Measurements from ENCODE around the gene LMAN2L. TPM values are rescaled to one million over a fixed set of nuclear protein-coding genes. Genes with fewer than 3 reads are reported as not detected.

LMAN2L gene
- total RNA-seq, 1 experiment from 2014 or later, result 32.6 TPM

DNA sequence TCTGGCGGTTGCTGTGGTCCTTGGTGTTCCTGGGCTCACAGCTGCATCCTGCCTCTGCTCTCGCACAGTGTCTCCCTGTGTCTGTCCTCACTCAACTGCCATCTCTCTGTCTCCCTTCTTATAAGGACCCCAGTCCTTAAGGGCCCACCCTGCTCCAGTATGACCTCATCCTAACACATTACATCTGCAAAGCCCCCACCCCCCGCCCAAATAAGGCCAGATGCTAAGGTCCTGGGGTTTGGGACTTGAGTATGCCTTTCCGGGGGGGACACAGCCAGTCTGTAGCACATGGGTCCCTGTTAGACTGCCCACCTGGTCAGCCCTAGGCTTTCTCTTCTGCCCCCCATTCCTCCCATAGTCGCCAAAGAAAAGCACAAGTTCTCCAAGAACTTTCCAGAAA is 56.6 kb downstream of the LMAN2L start:
- Mint-ChIP-seq H3K4me1 (ENCODE audit: low read depth, unreplicated experiment) (peaks cover 12% of the 10 kb centered on the region), H3K36me3 (ENCODE audit: insufficient read depth, unreplicated experiment) (no peaks in the 10 kb centered on the region), H3K27me3 (ENCODE audit: unreplicated experiment) (peaks cover 34% of the 10 kb centered on the region), H3K27ac (ENCODE audit: unreplicated experiment) (no peak overlapping the region), H3K4me3 (ENCODE audit: low read depth, unreplicated experiment) (no peak overlapping the region), H3K9me3 (ENCODE audit: low read depth, unreplicated experiment) (no peaks in the 10 kb centered on the region)
- TF ChIP-seq, protein P1, sequence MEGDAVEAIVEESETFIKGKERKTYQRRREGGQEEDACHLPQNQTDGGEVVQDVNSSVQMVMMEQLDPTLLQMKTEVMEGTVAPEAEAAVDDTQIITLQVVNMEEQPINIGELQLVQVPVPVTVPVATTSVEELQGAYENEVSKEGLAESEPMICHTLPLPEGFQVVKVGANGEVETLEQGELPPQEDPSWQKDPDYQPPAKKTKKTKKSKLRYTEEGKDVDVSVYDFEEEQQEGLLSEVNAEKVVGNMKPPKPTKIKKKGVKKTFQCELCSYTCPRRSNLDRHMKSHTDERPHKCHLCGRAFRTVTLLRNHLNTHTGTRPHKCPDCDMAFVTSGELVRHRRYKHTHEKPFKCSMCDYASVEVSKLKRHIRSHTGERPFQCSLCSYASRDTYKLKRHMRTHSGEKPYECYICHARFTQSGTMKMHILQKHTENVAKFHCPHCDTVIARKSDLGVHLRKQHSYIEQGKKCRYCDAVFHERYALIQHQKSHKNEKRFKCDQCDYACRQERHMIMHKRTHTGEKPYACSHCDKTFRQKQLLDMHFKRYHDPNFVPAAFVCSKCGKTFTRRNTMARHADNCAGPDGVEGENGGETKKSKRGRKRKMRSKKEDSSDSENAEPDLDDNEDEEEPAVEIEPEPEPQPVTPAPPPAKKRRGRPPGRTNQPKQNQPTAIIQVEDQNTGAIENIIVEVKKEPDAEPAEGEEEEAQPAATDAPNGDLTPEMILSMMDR (IDR thresholded peaks at IDR 0.05; ENCODE audit: unreplicated experiment), result no peak
- no peak for DNase-seq
- BruUV-seq (replicated peaks), result no TSS peak
- CTCF ChIA-PET, result interaction anchor here (0.7 kb wide), 1 partner anchor 12 kb away, joined by 3 read pairs; no protein-coding TSS in a partner anchor
- intact Hi-C loops (cut with micrococcal nuclease; ENCODE audit: unreplicated experiment), result no loop called here

DNA sequence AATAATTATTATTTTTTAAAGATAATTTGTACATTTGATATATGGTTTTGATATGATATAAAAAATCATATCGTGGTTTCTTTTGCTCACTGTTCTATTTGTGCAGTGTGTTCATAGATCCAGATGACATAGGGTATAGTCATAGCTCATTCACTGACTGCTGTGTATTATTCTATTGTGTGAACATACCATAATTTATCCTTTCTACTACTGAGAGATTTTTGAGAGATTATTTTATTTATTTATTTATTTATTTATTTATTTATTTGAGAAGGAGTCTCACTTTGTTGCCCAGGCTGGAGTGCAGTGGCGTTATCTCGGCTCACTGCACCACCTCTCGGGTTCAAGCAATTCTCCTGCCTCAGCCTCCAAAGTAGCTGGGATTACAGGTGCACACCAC is 58.3 kb downstream of the LMAN2L start:
- DNase-seq, result no peak
- Mint-ChIP-seq H3K9me3 (ENCODE audit: low read depth, unreplicated experiment) (no peaks in the 10 kb centered on the region), H3K4me1 (ENCODE audit: low read depth, unreplicated experiment) (peaks cover 12% of the 10 kb centered on the region), H3K27me3 (ENCODE audit: unreplicated experiment) (peaks cover 34% of the 10 kb centered on the region), H3K27ac (ENCODE audit: unreplicated experiment) (no peak overlapping the region), H3K4me3 (ENCODE audit: low read depth, unreplicated experiment) (no peak overlapping the region), H3K36me3 (ENCODE audit: insufficient read depth, unreplicated experiment) (no peaks in the 10 kb centered on the region)
- no TSS peak for BruUV-seq (replicated peaks)
- intact Hi-C loops (cut with micrococcal nuclease; ENCODE audit: unreplicated experiment), result no loop called here
- CTCF ChIA-PET, result no interaction called here
- TF ChIP-seq, protein P1 (IDR thresholded peaks at IDR 0.05; ENCODE audit: unreplicated experiment), result no peak

DNA sequence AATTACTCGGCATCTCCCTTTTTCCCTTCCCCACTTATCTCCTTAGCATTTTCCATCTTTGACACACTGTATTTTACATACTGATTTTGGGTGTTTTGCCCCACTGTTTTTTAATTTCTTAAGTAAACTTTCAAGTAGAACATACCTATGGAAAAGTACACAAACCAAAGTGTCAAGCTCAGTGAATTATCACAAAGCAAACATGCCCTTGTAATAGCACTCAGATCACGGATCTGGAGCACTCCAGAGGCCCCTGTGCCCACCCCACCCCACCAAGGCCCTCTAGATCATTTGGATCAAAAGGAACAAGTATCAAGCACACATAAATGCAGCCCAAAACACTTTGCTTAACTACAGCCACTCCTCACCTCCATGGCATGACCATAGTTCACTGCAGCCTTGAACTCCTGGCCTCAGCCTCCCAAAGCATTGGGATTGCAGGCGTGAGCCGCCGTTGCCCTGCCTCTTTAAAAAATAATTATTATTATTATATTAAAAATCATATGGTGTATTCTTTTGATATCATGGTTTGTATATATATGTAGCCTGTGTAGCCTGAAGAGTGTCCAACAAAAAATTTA is 59.2 kb downstream of the LMAN2L start:
- no peak for DNase-seq
- H3K9me3 Mint-ChIP-seq (ENCODE audit: low read depth, unreplicated experiment), result no peaks in the 10 kb centered on the region
- intact Hi-C loops (cut with micrococcal nuclease; ENCODE audit: unreplicated experiment), result no loop called here
- H3K27ac Mint-ChIP-seq (ENCODE audit: unreplicated experiment), result no peak overlapping the region
- peaks cover 34% of the 10 kb centered on the region for H3K27me3 Mint-ChIP-seq (ENCODE audit: unreplicated experiment)
- no TSS peak for BruUV-seq (replicated peaks)
- no peak overlapping the region for H3K4me3 Mint-ChIP-seq (ENCODE audit: low read depth, unreplicated experiment)
- TF ChIP-seq, protein P1 (IDR thresholded peaks at IDR 0.05; ENCODE audit: unreplicated experiment), result no peak
- H3K36me3 Mint-ChIP-seq (ENCODE audit: insufficient read depth, unreplicated experiment), result no peaks in the 10 kb centered on the region
- CTCF ChIA-PET, result no interaction called here
- peaks cover 12% of the 10 kb centered on the region for H3K4me1 Mint-ChIP-seq (ENCODE audit: low read depth, unreplicated experiment)

DNA sequence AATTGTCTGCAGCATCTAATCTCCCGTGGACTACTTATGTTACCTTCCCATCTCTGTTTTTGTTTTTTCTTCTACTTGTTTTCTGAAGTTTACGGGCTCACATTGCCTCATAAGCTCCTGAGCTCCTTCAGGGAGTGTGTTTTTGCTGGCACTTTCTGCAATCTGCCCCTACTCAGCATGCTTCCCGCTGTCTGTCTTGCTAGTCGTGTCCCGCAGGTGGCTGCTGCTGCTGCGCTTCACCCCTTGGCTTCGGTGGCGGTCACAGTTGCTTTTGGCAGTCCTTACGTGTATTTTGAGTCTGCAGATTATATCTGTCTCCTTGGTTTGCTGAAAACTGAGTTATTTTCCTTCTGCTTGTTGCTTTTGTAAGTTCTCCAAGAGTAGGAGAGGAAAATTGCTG is 60.0 kb downstream of the LMAN2L start:
- no peaks in the 10 kb centered on the region for H3K9me3 Mint-ChIP-seq (ENCODE audit: low read depth, unreplicated experiment)
- TF ChIP-seq, protein P1 (IDR thresholded peaks at IDR 0.05; ENCODE audit: unreplicated experiment), result no peak
- no peak overlapping the region for H3K27ac Mint-ChIP-seq (ENCODE audit: unreplicated experiment)
- peaks cover 30% of the 10 kb centered on the region for H3K27me3 Mint-ChIP-seq (ENCODE audit: unreplicated experiment)
- no peak overlapping the region for H3K4me3 Mint-ChIP-seq (ENCODE audit: low read depth, unreplicated experiment)
- intact Hi-C loops (cut with micrococcal nuclease; ENCODE audit: unreplicated experiment), result no loop called here
- DNase-seq, result no peak
- no peaks in the 10 kb centered on the region for H3K36me3 Mint-ChIP-seq (ENCODE audit: insufficient read depth, unreplicated experiment)
- CTCF ChIA-PET, result no interaction called here
- H3K4me1 Mint-ChIP-seq (ENCODE audit: low read depth, unreplicated experiment), result peaks cover 12% of the 10 kb centered on the region
- no TSS peak for BruUV-seq (replicated peaks)

Data from Calu3 (cell line).